Measurements from ENCODE around the gene CBFA2T3. TPM values are rescaled to one million over a fixed set of nuclear protein-coding genes. Genes with fewer than 3 reads are reported as not detected.
"Not testable (repeated sequence)": the region's sequence is repeated elsewhere in the genome, so short reads cannot be mapped to it uniquely, and the experiment has no call there.

Gene CBFA2T3
- total RNA-seq, 1 donor from 2014 or later = 11.0 TPM

GRCh38 chr16:89013692-89014402 lies 36.8 kb upstream of the CBFA2T3 start:
- no peak for ATAC-seq
- no peak for DNase-seq (ENCODE audit: low spot score)

GRCh38 chr16:89013111-89013510 lies 36.1 kb upstream of the CBFA2T3 start:
- no peak for DNase-seq (ENCODE audit: low spot score)
- ATAC-seq = no peak

- no peak for DNase-seq (ENCODE audit: low spot score)
- ATAC-seq = no peak
These were observed 35.6 kb upstream of the CBFA2T3 start for GRCh38 chr16:89012622-89012995.

GRCh38 chr16:89011909-89012621 lies 35.1 kb upstream of the CBFA2T3 start:
- no peak for DNase-seq (ENCODE audit: low spot score)
- no peak for ATAC-seq

- no peak for ATAC-seq
- no peak for DNase-seq (ENCODE audit: low spot score)
These were observed 33.4 kb upstream of the CBFA2T3 start for GRCh38 chr16:89010210-89010925.

GRCh38 chr16:89009343-89010209 lies 32.6 kb upstream of the CBFA2T3 start:
- ATAC-seq = peak; percentile 63
- DNase-seq (ENCODE audit: low spot score) = no peak

GRCh38 chr16:89008796-89009195 lies 31.8 kb upstream of the CBFA2T3 start:
- not testable (repeated sequence) for DNase-seq (ENCODE audit: low spot score); ATAC-seq

- no peak for ATAC-seq
- DNase-seq (ENCODE audit: low spot score) = no peak
These were observed 30.6 kb upstream of the CBFA2T3 start for GRCh38 chr16:89007371-89008249.

- no peak for ATAC-seq
- DNase-seq (ENCODE audit: low spot score) = no peak
These were observed 29.2 kb upstream of the CBFA2T3 start for GRCh38 chr16:89006036-89006752.

- no peak for ATAC-seq
These were observed 28.4 kb upstream of the CBFA2T3 start for GRCh38 chr16:89005201-89006035.

GRCh38 chr16:89004209-89004831 lies 27.3 kb upstream of the CBFA2T3 start:
- DNase-seq (ENCODE audit: low spot score) (no peak), ATAC-seq (peak; percentile 63)

More at GRCh38 chr16:89005201-89006035, 28.4 kb upstream of the CBFA2T3 start:
- DNase-seq (ENCODE audit: low spot score) = no peak

- DNase-seq (ENCODE audit: low spot score) (no peak), ATAC-seq (no peak)
These were observed 26.8 kb upstream of the CBFA2T3 start for GRCh38 chr16:89003831-89004208.

GRCh38 chr16:89002851-89003830 lies 26.1 kb upstream of the CBFA2T3 start:
- ATAC-seq (no peak), DNase-seq (ENCODE audit: low spot score) (no peak)

GRCh38 chr16:89002081-89002480 lies 25.1 kb upstream of the CBFA2T3 start:
- not testable (repeated sequence) for ATAC-seq; DNase-seq (ENCODE audit: low spot score)

- no peak for DNase-seq (ENCODE audit: low spot score)
- ATAC-seq = no peak
These were observed 24.4 kb upstream of the CBFA2T3 start for GRCh38 chr16:89001117-89002027.
